AG09309 (cell line): ENCODE measurements around the gene DPYSL4.

ENCODE experiments used
- DNase-seq: peaks from one replicate; pipeline ENCODE4 v3.0.0-alpha.2; 2010; ENCODE audit warnings: low read depth
- H3K4me3 ChIP-seq: 2 replicates; pipeline ENCODE4 v1.5.1; 2011; ENCODE audit warnings: mild to moderate bottlenecking, low read depth, low read length, moderate library complexity; ENCODE audit not compliant: control insufficient read depth
- CTCF ChIP-seq: IDR thresholded peaks from 2 replicates; pipeline ENCODE4 v1.5.1; 2011; ENCODE audit warnings: mild to moderate bottlenecking, low read depth, low read length, inconsistent platforms; ENCODE audit not compliant: insufficient read depth, control insufficient read depth; ENCODE audit errors: missing control alignments

The DPYSL4 gene

GRCh38 chr10:132150777-132151176, 36.0 kb upstream of the DPYSL4 start:
- H3K4me3 ChIP-seq, result no peak overlapping the region
- TF ChIP-seq CTCF, result no peak
- DNase-seq, result no peak

GRCh38 chr10:132151286-132151950, 35.3 kb upstream of the DPYSL4 start:
- DNase-seq, result no peak
- H3K4me3 ChIP-seq, result no peak overlapping the region
- no peak for TF ChIP-seq CTCF

- no peak overlapping the region for H3K4me3 ChIP-seq
- no peak for TF ChIP-seq CTCF
- DNase-seq, result no peak
Observed at GRCh38 chr10:132151951-132152505, 34.7 kb upstream of the DPYSL4 start.

- DNase-seq, result no peak
- no peak for TF ChIP-seq CTCF
- no peak overlapping the region for H3K4me3 ChIP-seq
Observed at GRCh38 chr10:132152896-132153580, 33.7 kb upstream of the DPYSL4 start.

GRCh38 chr10:132153616-132154217, 33.0 kb upstream of the DPYSL4 start:
- no peak overlapping the region for H3K4me3 ChIP-seq
- TF ChIP-seq CTCF, result no peak
- DNase-seq, result no peak

- DNase-seq, result no peak
- no peak overlapping the region for H3K4me3 ChIP-seq
- no peak for TF ChIP-seq CTCF
Observed at GRCh38 chr10:132154440-132154839, 32.3 kb upstream of the DPYSL4 start.
